ENCODE data around the gene CDH5. TPM values are rescaled to one million over a fixed set of nuclear protein-coding genes. Genes with fewer than 3 reads are reported as not detected.

Gene CDH5
- total RNA-seq, 1 donor from 2014 or later = not detected

DNA sequence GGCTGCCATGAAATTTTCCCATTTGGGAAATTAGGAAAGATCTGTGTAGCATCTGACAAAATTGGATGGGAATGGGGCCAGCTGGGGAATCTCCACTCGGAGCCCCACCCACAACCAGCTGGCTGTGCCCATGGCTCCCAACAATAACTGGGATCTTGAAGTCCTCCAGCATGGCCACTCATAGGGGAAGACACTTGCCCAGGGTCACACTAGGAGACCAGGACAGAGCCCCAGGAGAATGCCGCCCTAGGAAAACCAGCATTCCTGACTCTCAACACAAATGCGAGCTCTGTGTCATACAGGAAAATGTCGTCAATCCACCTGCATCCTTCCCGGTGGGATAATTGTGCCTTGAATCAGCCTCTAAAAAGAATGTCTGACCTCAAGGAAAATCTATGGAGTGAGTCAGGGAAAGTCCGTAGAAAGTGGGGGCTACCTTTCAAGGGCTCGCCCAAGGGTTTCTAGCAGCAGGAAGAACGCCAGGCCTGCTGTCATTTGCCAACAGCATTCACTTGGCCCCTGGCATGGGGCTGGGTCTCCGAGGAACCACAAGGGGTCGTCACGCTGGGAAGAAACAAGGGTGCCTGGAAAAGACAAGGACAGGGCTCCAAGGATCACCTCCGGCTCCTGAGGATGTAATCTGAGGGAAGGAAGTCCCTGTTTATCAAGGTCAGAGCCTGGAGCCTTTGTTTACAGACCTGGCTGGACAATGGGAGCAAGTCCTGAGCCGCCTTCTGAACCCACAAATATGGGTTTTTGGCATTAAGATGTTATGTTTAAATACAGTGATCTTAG lies 15.9 kb downstream of the CDH5 start:
- peaks cover 7% of the 10 kb centered on the region for H3K27me3 Mint-ChIP-seq (ENCODE audit: low read depth)
- intact Hi-C loops (cut with micrococcal nuclease) = no loop called here
- no peaks in the 10 kb centered on the region for H3K4me1 Mint-ChIP-seq (ENCODE audit: low read depth)
- no peaks in the 10 kb centered on the region for H3K36me3 Mint-ChIP-seq (ENCODE audit: low read depth)
- H3K9me3 Mint-ChIP-seq = peaks cover 4% of the 10 kb centered on the region
- no peak overlapping the region for H3K27ac Mint-ChIP-seq
- no peak for DNase-seq (ENCODE audit: low spot score)
- H3K4me3 Mint-ChIP-seq (ENCODE audit: low read depth) = no peak overlapping the region

GRCh38 chr16:66382966-66383299 lies 16.4 kb downstream of the CDH5 start:
- Mint-ChIP-seq H3K4me1 (ENCODE audit: low read depth) (no peaks in the 10 kb centered on the region), H3K27me3 (ENCODE audit: low read depth) (peaks cover 7% of the 10 kb centered on the region), H3K4me3 (ENCODE audit: low read depth) (no peak overlapping the region), H3K27ac (no peak overlapping the region), H3K36me3 (ENCODE audit: low read depth) (no peaks in the 10 kb centered on the region), H3K9me3 (peaks cover 4% of the 10 kb centered on the region)
- intact Hi-C loops (cut with micrococcal nuclease) = no loop called here
- no peak for DNase-seq (ENCODE audit: low spot score)

DNA sequence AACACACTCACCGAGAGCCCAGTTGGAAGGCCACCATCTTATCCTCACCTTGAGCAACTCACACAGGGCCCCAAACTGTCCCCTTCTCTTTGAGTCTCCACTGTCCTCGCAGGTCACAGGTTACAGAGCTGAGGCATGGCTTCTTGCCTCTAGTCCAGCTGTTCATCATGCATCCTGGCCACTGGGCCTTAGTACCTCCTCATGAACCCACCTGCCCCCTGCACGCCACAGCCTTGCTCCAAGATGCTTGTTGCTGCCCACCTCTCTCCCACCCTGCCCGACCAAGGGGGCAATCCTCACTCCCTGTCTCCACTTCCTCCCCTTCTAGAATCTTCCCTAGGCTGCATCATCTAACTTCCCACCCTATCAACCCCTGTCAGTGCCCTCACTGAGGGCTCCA lies 17.1 kb downstream of the CDH5 start:
- H3K27ac Mint-ChIP-seq = no peak overlapping the region
- no peaks in the 10 kb centered on the region for H3K36me3 Mint-ChIP-seq (ENCODE audit: low read depth)
- intact Hi-C loops (cut with micrococcal nuclease) = no loop called here
- H3K4me3 Mint-ChIP-seq (ENCODE audit: low read depth) = no peak overlapping the region
- no peak for DNase-seq (ENCODE audit: low spot score)
- H3K4me1 Mint-ChIP-seq (ENCODE audit: low read depth) = no peaks in the 10 kb centered on the region
- peaks cover 4% of the 10 kb centered on the region for H3K9me3 Mint-ChIP-seq
- peaks cover 8% of the 10 kb centered on the region for H3K27me3 Mint-ChIP-seq (ENCODE audit: low read depth)

- Mint-ChIP-seq H3K4me1 (ENCODE audit: low read depth) (no peaks in the 10 kb centered on the region), H3K4me3 (ENCODE audit: low read depth) (no peak overlapping the region), H3K27ac (no peak overlapping the region), H3K36me3 (ENCODE audit: low read depth) (no peaks in the 10 kb centered on the region), H3K27me3 (ENCODE audit: low read depth) (peaks cover 8% of the 10 kb centered on the region), H3K9me3 (no peaks in the 10 kb centered on the region)
- intact Hi-C loops (cut with micrococcal nuclease) = no loop called here
- DNase-seq (ENCODE audit: low spot score) = no peak
Measured at GRCh38 chr16:66385415-66385814, 18.9 kb downstream of the CDH5 start.

DNA sequence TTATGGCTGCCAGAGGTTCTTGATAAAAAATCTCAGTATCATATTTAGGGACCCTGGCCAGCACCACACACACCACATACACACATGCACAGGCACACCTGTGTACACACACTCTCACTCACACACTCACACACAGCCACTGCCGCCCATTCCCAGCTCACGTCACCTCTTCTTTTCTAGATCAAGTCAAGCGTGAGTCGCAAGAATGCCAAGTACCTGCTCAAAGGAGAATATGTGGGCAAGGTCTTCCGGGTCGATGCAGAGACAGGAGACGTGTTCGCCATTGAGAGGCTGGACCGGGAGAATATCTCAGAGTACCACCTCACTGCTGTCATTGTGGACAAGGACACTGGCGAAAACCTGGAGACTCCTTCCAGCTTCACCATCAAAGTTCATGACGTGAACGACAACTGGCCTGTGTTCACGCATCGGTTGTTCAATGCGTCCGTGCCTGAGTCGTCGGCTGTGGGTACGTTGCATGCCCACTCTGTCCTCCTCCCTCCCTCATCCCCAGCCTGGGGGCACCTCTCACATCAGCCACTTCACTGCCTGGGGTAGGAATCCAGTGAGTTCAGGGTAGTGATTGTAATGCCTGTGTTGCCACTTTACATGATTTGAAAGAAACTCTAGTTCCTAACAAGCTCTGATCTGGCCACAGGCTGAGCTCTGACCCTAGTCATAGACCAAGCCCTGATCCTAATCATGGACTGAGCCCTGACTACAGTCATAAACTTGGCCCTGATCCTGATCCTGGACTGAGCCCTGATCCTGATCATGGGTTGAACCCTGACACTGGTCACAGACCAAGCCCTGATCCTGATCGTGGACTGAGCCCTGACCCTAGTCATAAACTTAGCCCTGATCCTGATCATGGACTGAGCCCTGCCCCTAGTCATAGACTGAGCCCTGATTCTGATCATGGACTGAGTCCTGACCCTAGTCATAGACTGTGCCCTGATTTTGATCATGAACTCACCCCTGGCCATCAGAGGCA lies 20.4 kb downstream of the CDH5 start:
- no peaks in the 10 kb centered on the region for H3K9me3 Mint-ChIP-seq
- no peaks in the 10 kb centered on the region for H3K4me1 Mint-ChIP-seq (ENCODE audit: low read depth)
- DNase-seq (ENCODE audit: low spot score) = no peak
- intact Hi-C loops (cut with micrococcal nuclease) = no loop called here
- H3K4me3 Mint-ChIP-seq (ENCODE audit: low read depth) = no peak overlapping the region
- H3K36me3 Mint-ChIP-seq (ENCODE audit: low read depth) = no peaks in the 10 kb centered on the region
- peaks cover 8% of the 10 kb centered on the region for H3K27me3 Mint-ChIP-seq (ENCODE audit: low read depth)
- H3K27ac Mint-ChIP-seq = no peak overlapping the region

DNA sequence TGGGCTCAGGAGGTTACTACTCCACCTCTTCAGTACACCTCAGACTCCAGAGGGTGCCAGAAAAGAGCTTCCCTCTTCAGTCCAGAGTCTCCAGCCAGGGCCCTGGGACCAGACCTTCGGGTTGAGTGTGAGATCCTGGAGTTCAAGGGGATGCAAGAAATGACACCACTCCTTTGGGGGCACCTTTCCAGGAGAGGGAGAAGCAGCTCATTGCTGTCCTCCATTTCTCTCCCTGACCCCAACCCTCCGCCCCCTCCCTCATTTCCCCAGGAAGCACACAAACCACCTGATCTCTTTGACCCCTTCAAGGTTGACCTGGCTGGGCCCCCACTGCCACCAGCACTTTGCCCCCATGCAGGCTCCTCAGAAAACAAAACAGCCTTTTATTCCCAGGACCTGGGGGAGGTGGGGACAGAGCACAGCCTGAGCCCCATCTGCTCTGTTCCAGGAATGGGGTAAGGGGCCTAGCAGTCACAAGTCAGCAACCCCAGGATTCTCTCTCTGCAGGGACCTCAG lies 21.4 kb downstream of the CDH5 start:
- Mint-ChIP-seq H3K27me3 (ENCODE audit: low read depth) (peaks cover 8% of the 10 kb centered on the region), H3K4me1 (ENCODE audit: low read depth) (no peaks in the 10 kb centered on the region), H3K36me3 (ENCODE audit: low read depth) (no peaks in the 10 kb centered on the region), H3K4me3 (ENCODE audit: low read depth) (no peak overlapping the region), H3K9me3 (no peaks in the 10 kb centered on the region), H3K27ac (no peak overlapping the region)
- DNase-seq (ENCODE audit: low spot score) = no peak
- intact Hi-C loops (cut with micrococcal nuclease) = no loop called here

DNA sequence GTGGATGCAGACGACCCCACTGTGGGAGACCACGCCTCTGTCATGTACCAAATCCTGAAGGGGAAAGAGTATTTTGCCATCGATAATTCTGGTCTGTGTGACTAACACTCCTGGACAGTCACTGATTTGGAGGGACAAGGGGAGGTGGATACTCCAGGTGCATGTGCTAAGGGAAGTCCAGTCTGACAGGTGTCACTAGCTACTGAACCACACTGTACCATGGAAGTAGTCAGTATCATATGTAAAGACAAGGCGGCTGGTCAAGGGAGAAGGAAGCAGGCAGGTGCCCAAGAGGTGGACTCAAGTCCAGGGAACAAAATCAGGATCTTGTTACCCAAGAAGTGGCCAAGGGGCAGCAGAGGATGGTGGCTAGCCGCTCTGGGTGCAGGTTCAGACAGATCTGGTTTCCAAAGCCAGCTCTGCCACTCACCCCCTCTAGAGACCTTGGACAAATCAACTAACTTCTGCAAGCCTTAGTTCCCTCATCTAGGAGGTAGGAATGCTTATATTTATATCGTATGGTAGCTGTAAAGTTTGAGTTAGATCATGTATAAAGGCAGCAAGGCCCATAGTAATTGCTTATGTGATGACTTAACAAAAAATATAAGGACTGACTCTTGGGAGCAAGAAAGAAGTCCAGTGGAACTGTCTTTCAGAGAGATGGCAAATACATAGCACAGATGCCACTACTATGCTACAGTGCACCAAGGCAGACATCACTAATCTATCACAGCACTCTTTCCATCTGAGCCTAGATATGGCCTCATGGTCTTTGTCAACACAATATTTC lies 22.1 kb downstream of the CDH5 start:
- H3K27ac Mint-ChIP-seq = no peak overlapping the region
- H3K36me3 Mint-ChIP-seq (ENCODE audit: low read depth) = no peaks in the 10 kb centered on the region
- intact Hi-C loops (cut with micrococcal nuclease) = no loop called here
- no peaks in the 10 kb centered on the region for H3K4me1 Mint-ChIP-seq (ENCODE audit: low read depth)
- DNase-seq (ENCODE audit: low spot score) = no peak
- H3K9me3 Mint-ChIP-seq = no peaks in the 10 kb centered on the region
- H3K27me3 Mint-ChIP-seq (ENCODE audit: low read depth) = peaks cover 6% of the 10 kb centered on the region
- no peak overlapping the region for H3K4me3 Mint-ChIP-seq (ENCODE audit: low read depth)

DNA sequence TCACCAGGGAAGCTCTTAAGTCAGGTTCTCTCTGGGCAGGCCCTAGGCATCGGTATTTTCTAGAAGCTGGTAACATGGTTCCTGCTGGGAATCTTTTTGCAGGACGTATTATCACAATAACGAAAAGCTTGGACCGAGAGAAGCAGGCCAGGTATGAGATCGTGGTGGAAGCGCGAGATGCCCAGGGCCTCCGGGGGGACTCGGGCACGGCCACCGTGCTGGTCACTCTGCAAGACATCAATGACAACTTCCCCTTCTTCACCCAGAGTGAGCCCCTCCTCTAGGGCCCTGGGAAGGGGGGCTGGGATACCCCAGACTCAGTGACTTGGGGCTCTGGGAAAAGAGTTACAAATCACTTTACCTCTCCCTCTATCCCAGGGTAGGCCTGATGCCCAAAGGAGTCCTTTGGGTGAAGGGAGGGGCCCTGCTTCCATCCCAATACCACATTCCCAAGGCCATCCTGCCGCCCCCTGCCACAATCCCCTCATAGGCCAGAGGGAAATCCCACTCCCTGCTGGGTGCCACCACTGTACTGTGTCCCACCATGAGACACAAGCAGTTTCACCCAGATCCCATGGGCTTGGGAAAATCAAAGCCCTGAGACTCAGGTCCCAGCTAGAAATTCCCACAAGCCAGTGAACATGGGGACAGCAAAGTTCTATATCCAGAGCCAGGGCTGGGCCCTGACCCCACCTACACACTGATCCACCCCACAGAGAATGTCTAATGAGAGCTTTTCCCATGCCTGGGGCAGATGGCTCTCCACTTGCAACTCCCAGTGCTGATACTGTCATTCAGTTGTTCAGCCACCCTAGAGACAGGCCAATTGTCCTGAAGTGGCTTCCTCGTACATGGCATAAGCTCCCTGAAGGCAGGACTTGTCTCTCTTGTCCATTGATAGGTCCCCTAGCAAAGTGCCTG lies 23.0 kb downstream of the CDH5 start:
- no peak for DNase-seq (ENCODE audit: low spot score)
- intact Hi-C loops (cut with micrococcal nuclease) = no loop called here
- no peaks in the 10 kb centered on the region for H3K36me3 Mint-ChIP-seq (ENCODE audit: low read depth)
- H3K27me3 Mint-ChIP-seq (ENCODE audit: low read depth) = peaks cover 10% of the 10 kb centered on the region
- H3K27ac Mint-ChIP-seq = no peak overlapping the region
- no peak overlapping the region for H3K4me3 Mint-ChIP-seq (ENCODE audit: low read depth)
- no peaks in the 10 kb centered on the region for H3K4me1 Mint-ChIP-seq (ENCODE audit: low read depth)
- no peaks in the 10 kb centered on the region for H3K9me3 Mint-ChIP-seq

GRCh38 chr16:66390346-66391108 lies 24.0 kb downstream of the CDH5 start:
- H3K4me1 Mint-ChIP-seq (ENCODE audit: low read depth) = no peaks in the 10 kb centered on the region
- no peak overlapping the region for H3K4me3 Mint-ChIP-seq (ENCODE audit: low read depth)
- intact Hi-C loops (cut with micrococcal nuclease) = no loop called here
- no peak for DNase-seq (ENCODE audit: low spot score)
- no peaks in the 10 kb centered on the region for H3K9me3 Mint-ChIP-seq
- H3K27ac Mint-ChIP-seq = no peak overlapping the region
- H3K36me3 Mint-ChIP-seq (ENCODE audit: low read depth) = no peaks in the 10 kb centered on the region
- H3K27me3 Mint-ChIP-seq (ENCODE audit: low read depth) = peaks cover 13% of the 10 kb centered on the region

- H3K36me3 Mint-ChIP-seq (ENCODE audit: low read depth) = no peaks in the 10 kb centered on the region
- H3K27me3 Mint-ChIP-seq (ENCODE audit: low read depth) = peaks cover 21% of the 10 kb centered on the region
- H3K4me3 Mint-ChIP-seq (ENCODE audit: low read depth) = no peak overlapping the region
- no peak for DNase-seq (ENCODE audit: low spot score)
- no peaks in the 10 kb centered on the region for H3K4me1 Mint-ChIP-seq (ENCODE audit: low read depth)
- intact Hi-C loops (cut with micrococcal nuclease) = no loop called here
- no peaks in the 10 kb centered on the region for H3K9me3 Mint-ChIP-seq
- no peak overlapping the region for H3K27ac Mint-ChIP-seq
Measured at GRCh38 chr16:66391726-66392670, 25.5 kb downstream of the CDH5 start.
